ENCODE results near the gene TPK1. TPM values are rescaled to one million over a fixed set of nuclear protein-coding genes. Genes with fewer than 3 reads are reported as not detected.

Gene TPK1
- total RNA-seq, 8 experiments from 2014 or later = 3.9 to 18.0 (median 8.4) TPM

- no peak overlapping the region for H3K4me3 ChIP-seq
- in situ Hi-C loops (cut with MboI; ENCODE audit: low pct_unique_long_range_greater_than_20kb in 2 of 9, low sequenced_read_pairs in 9 of 9, unreplicated experiment in 9 of 9) = no loop called here
- WGBS, 10 experiments = 0 to 100% (median 65%) methylated on average over 1 to 4 of the region's 4 CpGs
- peak in 1 of 8 experiments; percentile 50 for ATAC-seq (replicated peaks in 6 of 8)
- peaks cover 0 to 3% of the 10 kb centered on the region in 2 donors for H3K4me1 ChIP-seq (replicated peaks in 1 of 2)
- no peak overlapping the region for H3K27ac ChIP-seq
Observed at GRCh38 chr7:144519925-144520324, 315.9 kb downstream of the TPK1 start.

- 20 to 88% (median 40%) methylated on average over 1 of the region's 1 CpG; no CpG with 5 or more reads in 3 of the 10 experiments for WGBS, 10 experiments
Observed at GRCh38 chr7:144518360-144518759, 317.5 kb downstream of the TPK1 start.

GRCh38 chr7:144517749-144518148, 318.1 kb downstream of the TPK1 start:
- peaks cover 0 to 11% of the 10 kb centered on the region in 2 donors for H3K4me1 ChIP-seq (replicated peaks in 1 of 2)
- 25 to 100% (median 80%) methylated on average over 1 to 3 of the region's 3 CpGs; no CpG with 5 or more reads in 1 of the 10 experiments for WGBS, 10 experiments
- ATAC-seq (replicated peaks in 6 of 8) = no peak
- in situ Hi-C loops (cut with MboI; ENCODE audit: low pct_unique_long_range_greater_than_20kb in 2 of 9, low sequenced_read_pairs in 9 of 9, unreplicated experiment in 9 of 9) = no loop called here
- no peak overlapping the region for H3K4me3 ChIP-seq
- no peak overlapping the region for H3K27ac ChIP-seq

More at GRCh38 chr7:144518360-144518759, 317.5 kb downstream of the TPK1 start:
- in situ Hi-C loops (cut with MboI; ENCODE audit: low pct_unique_long_range_greater_than_20kb in 2 of 9, low sequenced_read_pairs in 9 of 9, unreplicated experiment in 9 of 9) = no loop called here
- H3K4me1 ChIP-seq (replicated peaks in 1 of 2) = peaks cover 0 to 9% of the 10 kb centered on the region in 2 donors
- ATAC-seq (replicated peaks in 6 of 8) = no peak
- H3K27ac ChIP-seq = no peak overlapping the region
- no peak overlapping the region for H3K4me3 ChIP-seq

GRCh38 chr7:144516729-144517525, 318.9 kb downstream of the TPK1 start:
- peaks cover 0 to 11% of the 10 kb centered on the region in 2 donors for H3K4me1 ChIP-seq (replicated peaks in 1 of 2)
- no peak for ATAC-seq (replicated peaks in 6 of 8)
- 0 to 86% (median 48%) methylated on average over 1 to 2 of the region's 3 CpGs; no CpG with 5 or more reads in 2 of the 10 experiments for whole genome bisulfite sequencing, 10 experiments
- in situ Hi-C loops (cut with MboI; ENCODE audit: low pct_unique_long_range_greater_than_20kb in 2 of 9, low sequenced_read_pairs in 9 of 9, unreplicated experiment in 9 of 9) = no loop called here
- H3K4me3 ChIP-seq = no peak overlapping the region
- H3K27ac ChIP-seq = no peak overlapping the region

- 10 to 80% (median 20%) methylated on average over 1 to 2 of the region's 2 CpGs; no CpG with 5 or more reads in 6 of the 10 experiments for WGBS, 10 experiments
- Histone ChIP-seq H3K27ac (no peak overlapping the region), H3K4me3 (no peak overlapping the region), H3K4me1 (replicated peaks in 1 of 2) (peaks cover 0 to 11% of the 10 kb centered on the region in 2 donors)
- in situ Hi-C loops (cut with MboI; ENCODE audit: low pct_unique_long_range_greater_than_20kb in 2 of 9, low sequenced_read_pairs in 9 of 9, unreplicated experiment in 9 of 9) = no loop called here
- peak; percentile 70 to 89 (median 79) for ATAC-seq (replicated peaks in 6 of 8)
Observed at GRCh38 chr7:144513334-144513733, 322.5 kb downstream of the TPK1 start.

- 16 to 100% (median 61%) methylated on average over 1 to 6 of the region's 6 CpGs; no CpG with 5 or more reads in 2 of the 10 experiments for WGBS, 10 experiments
- Histone ChIP-seq H3K4me3 (no peak overlapping the region), H3K27ac (no peak overlapping the region), H3K4me1 (replicated peaks in 1 of 2) (peaks cover 0 to 11% of the 10 kb centered on the region in 2 donors)
- in situ Hi-C loops (cut with MboI; ENCODE audit: low pct_unique_long_range_greater_than_20kb in 2 of 9, low sequenced_read_pairs in 9 of 9, unreplicated experiment in 9 of 9) = no loop called here
- ATAC-seq (replicated peaks in 6 of 8) = peak in 2 of 8 experiments; percentile 43 to 54
Observed at GRCh38 chr7:144510621-144511020, 325.2 kb downstream of the TPK1 start.

GRCh38 chr7:144508702-144509101, 327.2 kb downstream of the TPK1 start:
- H3K27ac ChIP-seq = no peak overlapping the region
- ATAC-seq (replicated peaks in 6 of 8) = no peak
- in situ Hi-C loops (cut with MboI; ENCODE audit: low pct_unique_long_range_greater_than_20kb in 2 of 9, low sequenced_read_pairs in 9 of 9, unreplicated experiment in 9 of 9) = no loop called here
- 20 to 100% (median 64%) methylated on average over 1 to 4 of the region's 4 CpGs; no CpG with 5 or more reads in 1 of the 10 experiments for WGBS, 10 experiments
- peaks cover 0 to 6% of the 10 kb centered on the region in 2 donors for H3K4me1 ChIP-seq (replicated peaks in 1 of 2)
- no peak overlapping the region for H3K4me3 ChIP-seq

- WGBS, 10 experiments = 40 to 100% (median 72%) methylated on average over 2 to 6 of the region's 6 CpGs
- in situ Hi-C loops (cut with MboI; ENCODE audit: low pct_unique_long_range_greater_than_20kb in 2 of 9, low sequenced_read_pairs in 9 of 9, unreplicated experiment in 9 of 9) = no loop called here
Observed at GRCh38 chr7:144503215-144503614, 332.6 kb downstream of the TPK1 start.

GRCh38 chr7:144500225-144500624, 335.6 kb downstream of the TPK1 start:
- no peak overlapping the region for H3K4me3 ChIP-seq
- H3K4me1 ChIP-seq (replicated peaks in 1 of 2) = no peaks in the 10 kb centered on the region
- WGBS, 10 experiments = 0 to 77% (median 43%) methylated on average over 1 to 5 of the region's 5 CpGs; no CpG with 5 or more reads in 1 of the 10 experiments
- H3K27ac ChIP-seq = no peak overlapping the region
- in situ Hi-C loops (cut with MboI; ENCODE audit: low pct_unique_long_range_greater_than_20kb in 2 of 9, low sequenced_read_pairs in 9 of 9, unreplicated experiment in 9 of 9) = no loop called here
- no peak for ATAC-seq (replicated peaks in 6 of 8)

More at GRCh38 chr7:144503215-144503614, 332.6 kb downstream of the TPK1 start:
- no peaks in the 10 kb centered on the region for H3K4me1 ChIP-seq (replicated peaks in 1 of 2)
- H3K27ac ChIP-seq = no peak overlapping the region
- H3K4me3 ChIP-seq = no peak overlapping the region
- peak in 1 of 8 experiments; percentile 61 for ATAC-seq (replicated peaks in 6 of 8)

- in situ Hi-C loops (cut with MboI; ENCODE audit: low pct_unique_long_range_greater_than_20kb in 2 of 9, low sequenced_read_pairs in 9 of 9, unreplicated experiment in 9 of 9) = no loop called here
- Histone ChIP-seq H3K4me1 (replicated peaks in 1 of 2) (no peaks in the 10 kb centered on the region), H3K4me3 (no peak overlapping the region), H3K27ac (no peak overlapping the region)
- peak in 3 of 8 experiments; percentile 19 to 80 (median 63) for ATAC-seq (replicated peaks in 6 of 8)
- WGBS, 10 experiments = 14 to 86% (median 40%) methylated on average over 1 of the region's 1 CpG; no CpG with 5 or more reads in 4 of the 10 experiments
Observed at GRCh38 chr7:144497282-144497681, 338.6 kb downstream of the TPK1 start.

- H3K4me3 ChIP-seq = no peak overlapping the region
- in situ Hi-C loops (cut with MboI; ENCODE audit: low pct_unique_long_range_greater_than_20kb in 2 of 9, low sequenced_read_pairs in 9 of 9, unreplicated experiment in 9 of 9) = no loop called here
- WGBS, 10 experiments = 0 to 100% (median 92%) methylated on average over 1 of the region's 1 CpG; no CpG with 5 or more reads in 2 of the 10 experiments
Observed at GRCh38 chr7:144494355-144494754, 341.5 kb downstream of the TPK1 start.

GRCh38 chr7:144489504-144489903, 346.3 kb downstream of the TPK1 start:
- in situ Hi-C loops (cut with MboI; ENCODE audit: low pct_unique_long_range_greater_than_20kb in 2 of 9, low sequenced_read_pairs in 9 of 9, unreplicated experiment in 9 of 9) = no loop called here
- Histone ChIP-seq H3K27ac (no peak overlapping the region), H3K4me3 (no peak overlapping the region), H3K4me1 (replicated peaks in 1 of 2) (peaks cover 4 to 12% of the 10 kb centered on the region in 2 donors)
- WGBS, 10 experiments = 30 to 80% (median 64%) methylated on average over 2 to 4 of the region's 4 CpGs; no CpG with 5 or more reads in 2 of the 10 experiments
- ATAC-seq (replicated peaks in 6 of 8) = peak in 1 of 8 experiments; percentile 67

More at GRCh38 chr7:144494355-144494754, 341.5 kb downstream of the TPK1 start:
- ATAC-seq (replicated peaks in 6 of 8) = no peak
- H3K4me1 ChIP-seq (replicated peaks in 1 of 2) = peaks cover 0 to 2% of the 10 kb centered on the region in 2 donors
- no peak overlapping the region for H3K27ac ChIP-seq

- no peak for ATAC-seq (replicated peaks in 6 of 8)
- in situ Hi-C loops (cut with MboI; ENCODE audit: low pct_unique_long_range_greater_than_20kb in 2 of 9, low sequenced_read_pairs in 9 of 9, unreplicated experiment in 9 of 9) = no loop called here
- peaks cover 4 to 12% of the 10 kb centered on the region in 2 donors for H3K4me1 ChIP-seq (replicated peaks in 1 of 2)
- H3K27ac ChIP-seq = no peak overlapping the region
- 40 to 100% (median 95%) methylated on average over 1 to 4 of the region's 4 CpGs; no CpG with 5 or more reads in 2 of the 10 experiments for WGBS, 10 experiments
- H3K4me3 ChIP-seq = no peak overlapping the region
Observed at GRCh38 chr7:144488977-144489376, 346.9 kb downstream of the TPK1 start.
